Heart right ventricle (tissue), 16 donors: Measurements from ENCODE around the gene TMEM114. TPM values are rescaled to one million over a fixed set of nuclear protein-coding genes. Genes with fewer than 3 reads are reported as not detected.
"Not testable (repeated sequence)": the region's sequence is repeated elsewhere in the genome, so short reads cannot be mapped to it uniquely, and the experiment has no call there.

Source experiments
- ATAC-seq, 8 donors: fragments of 200-7000 bp; cut with Tn5 transposase; one replicate each; pipeline ENCODE4 v1.9.1; 2020; ENCODE audit warnings: mild to moderate bottlenecking in 8 of 8, moderate library complexity in 8 of 8, moderate number of reproducible peaks in 1 of 8
- DNase-seq, 2 donors: peaks; one replicate each; pipeline ENCODE4 v3.0.0-alpha.2; 2020
- H3K27ac ChIP-seq, 10 donors: fragments of 200-600 bp; sonication (generic) in 2 of 10; one replicate each; pipeline versions ENCODE4 v1.5.0 to v1.8.0; 2020 to 2022; ENCODE audit warnings: mild to moderate bottlenecking in 3 of 10
- H3K27me3 ChIP-seq, 7 donors: fragments of 200-600 bp; one replicate each; pipeline ENCODE4 v1.8.0; 2021 to 2022; ENCODE audit warnings: mild to moderate bottlenecking in 2 of 7
- H3K36me3 ChIP-seq, 9 donors: fragments of 200-600 bp; sonication (generic) in 1 of 9; one replicate each; pipeline versions ENCODE4 v1.5.0 to v1.8.0; 2020 to 2022; ENCODE audit warnings: mild to moderate bottlenecking in 2 of 9
- H3K4me1 ChIP-seq, 9 donors: fragments of 200-600 bp; sonication (generic) in 1 of 9; one replicate each; pipeline versions ENCODE4 v1.5.0 to v1.8.0; 2020 to 2022; ENCODE audit warnings: mild to moderate bottlenecking in 4 of 9
- H3K4me3 ChIP-seq, 10 donors: fragments of 200-600 bp; sonication (generic) in 2 of 10; one replicate each; pipeline versions ENCODE4 v1.5.0 to v1.8.0; 2020 to 2022; ENCODE audit warnings: mild to moderate bottlenecking in 7 of 10, moderate library complexity in 2 of 10
- H3K9me3 ChIP-seq, 11 donors: fragments of 200-600 bp in 10 of 11; sonication (generic) in 2 of 11; one replicate each; pipeline versions ENCODE4 v1.5.0 to v1.8.0; 2013 to 2022; ENCODE audit warnings: mild to moderate bottlenecking in 2 of 11, control low read depth in 1 of 11, moderate library complexity in 1 of 11
- CTCF ChIP-seq, 9 donors: fragments of 200-600 bp; sonication (generic) in 2 of 9; IDR thresholded peaks; one replicate each; pipeline versions ENCODE4 v1.5.0 to v1.8.0; 2021 to 2022; ENCODE audit warnings: antibody characterized with exemption in 9 of 9, mild to moderate bottlenecking in 5 of 9, moderate library complexity in 1 of 9
- WGBS, 2 donors: extraction: QIAGEN DNeasy Blood & Tissue Kit; methylation state at CpG; one replicate each; pipeline ENCODE4 v1.1.7; 2013; ENCODE audit warnings: inconsistent platforms in 1 of 2; 5-methylcytosine and 5-hydroxymethylcytosine counted together
- intact Hi-C, 10 donors: fragments of 100-400 bp; cut with DNase I; formaldehyde crosslinking; loops; one replicate each; pipeline versions ENCODE4 v1.11.1 to v1.14.2; 2022
- polyA plus RNA-seq, 2 donors: library from polyadenylated mRNA; stranded (reverse); fragments of 200-250 nt; gene quantifications; one replicate each; pipeline ENCODE4 v1.2.3, GENCODE V29; 2013
- total RNA-seq, 10 donors: library from RNA; stranded (reverse); fragmentation: NEBNext Ultra II Directional in 3 of 10; extraction: Animal tissue kit (Norgen Biotek cat#: 25700) in 3 of 10; gene quantifications; one replicate each; pipeline versions ENCODE4 v1.2.1 to v1.2.4, GENCODE V29; 2021 to 2023
- donor health status: Arrhythmogenic right ventricular cardiomyopathy.
- donor health status: ischemic (EF 13 %, LVEDD 7.1; RV severe dilation, severe dysfunction).
- donor health status: healthy with polysubstance abuse.
- donor health status: DM: no; HTN: yes; CAD: no.
- donor health status: DM: no; HTN: no; CAD: no.
- donor health status: ischemic (EF 25% LVEDD 6.9; RV normal size, moderate dysfunction).
- donor health status: ischemic (EF 25% LVEDD 5.7; RV mildly dilated, moderate dysfunction).
- donor health status: healthy.
- donor health status: DM: yes; HTN: yes; CAD: no.
- donor health status: Ischemic cardiomyopathy.
- donor health status: ischemic (EF 35%, LVEDD 5.7; RV mildly dilated, moderate dysfunction).
- donor health status: nonischemic (EF 11% LVEDD 7.7; RV severe dilation, severe dysfunction).
- donor health status: DM: yes; HTN: yes; CAD: no.
- donor health status: PGD.
- donor health status: ischemic (EF 29% LVEDD 5.4; RV normal size, mild dysfunction).
- donor health status: nonischemic (EF 23%, LVEDD 6.1; RV moderate dilation, normal function).

The TMEM114 gene
- total and polyA plus RNA-seq, 12 donors = 0.34 to 0.37 TPM; not detected in 10

GRCh38 chr16:8572919-8573724, 17.2 kb downstream of the TMEM114 start:
- H3K27me3 ChIP-seq = peaks cover 0 to 52% (median 34%) of the 10 kb centered on the region in 7 donors
- WGBS, 2 donors = 28 to 32% methylated on average over 7 of the region's 7 CpGs

GRCh38 chr16:8572063-8572918, 18.0 kb downstream of the TMEM114 start:
- TF ChIP-seq CTCF (IDR thresholded peaks at IDR 0.05) = no peak
- no peaks in the 10 kb centered on the region for H3K9me3 ChIP-seq
- no peak for ATAC-seq
- H3K27ac ChIP-seq = no peak overlapping the region
- intact Hi-C loops = loop anchor here in 3 of 10 donors (5.0 to 10.0 kb wide), 3 partner anchors 50 to 223 kb away; partner anchors contain the start of genes METTL22 (in 1 of the 3), PMM2 (in 1 of the 3) and TMEM186 (in 1 of the 3)
- WGBS, 2 donors = 75 to 81% methylated on average over 11 of the region's 11 CpGs
- H3K4me1 ChIP-seq = peaks cover 0 to 20% (median 0%) of the 10 kb centered on the region in 9 donors
- H3K36me3 ChIP-seq = no peaks in the 10 kb centered on the region
- peaks cover 0 to 51% (median 28%) of the 10 kb centered on the region in 7 donors for H3K27me3 ChIP-seq
- no peak overlapping the region for H3K4me3 ChIP-seq
- no peak for DNase-seq

More at GRCh38 chr16:8572919-8573724, 17.2 kb downstream of the TMEM114 start:
- Histone ChIP-seq H3K36me3 (no peaks in the 10 kb centered on the region), H3K4me3 (no peak overlapping the region), H3K9me3 (no peaks in the 10 kb centered on the region), H3K27ac (no peak overlapping the region), H3K4me1 (peaks cover 0 to 14% (median 0%) of the 10 kb centered on the region in 9 donors)
- ATAC-seq = peak in 1 of 8 donors; percentile 32
- TF ChIP-seq CTCF (IDR thresholded peaks at IDR 0.05) = peak in 7 of 9 donors; percentile 27 to 55 (median 46)
- intact Hi-C loops = loop anchor here in 3 of 10 donors (5.0 to 10.0 kb wide), 3 partner anchors 49 to 222 kb away; partner anchors contain the start of genes METTL22 (in 1 of the 3), PMM2 (in 1 of the 3) and TMEM186 (in 1 of the 3)
- no peak for DNase-seq

- Histone ChIP-seq H3K9me3 (no peaks in the 10 kb centered on the region), H3K4me1 (peaks cover 0 to 20% (median 0%) of the 10 kb centered on the region in 9 donors), H3K27ac (peak overlapping the region in 4 of 10 donors; percentile 29 to 60 (median 38)), H3K4me3 (no peak overlapping the region), H3K27me3 (peaks cover 0 to 48% (median 26%) of the 10 kb centered on the region in 7 donors), H3K36me3 (no peaks in the 10 kb centered on the region)
- peak in 6 of 8 donors; percentile 49 to 80 (median 72) for ATAC-seq
- WGBS, 2 donors = 18 to 19% methylated on average over 6 of the region's 6 CpGs
- DNase-seq = no peak
- intact Hi-C loops = loop anchor here in 3 of 10 donors (5.0 to 10.0 kb wide), 3 partner anchors 51 to 224 kb away; partner anchors contain the start of genes METTL22 (in 1 of the 3), PMM2 (in 1 of the 3) and TMEM186 (in 1 of the 3)
- no peak for TF ChIP-seq CTCF (IDR thresholded peaks at IDR 0.05)
Measured at GRCh38 chr16:8571061-8571596, 19.2 kb downstream of the TMEM114 start.

- 73 to 78% methylated on average over 12 of the region's 12 CpGs for WGBS, 2 donors
- intact Hi-C loops = loop anchor here in 3 of 10 donors (5.0 to 10.0 kb wide), 3 partner anchors 52 to 224 kb away; partner anchors contain the start of genes METTL22 (in 1 of the 3), PMM2 (in 1 of the 3) and TMEM186 (in 1 of the 3)
Measured at GRCh38 chr16:8570393-8570792, 19.9 kb downstream of the TMEM114 start.

More at GRCh38 chr16:8570393-8570792, 19.9 kb downstream of the TMEM114 start:
- Histone ChIP-seq H3K4me1 (peaks cover 0 to 20% (median 0%) of the 10 kb centered on the region in 9 donors), H3K27ac (peak overlapping the region in 1 of 10 donors; percentile 31), H3K27me3 (peaks cover 0 to 40% (median 19%) of the 10 kb centered on the region in 7 donors)
- H3K4me3 ChIP-seq, H3K9me3 ChIP-seq, DNase-seq, ATAC-seq, H3K36me3 ChIP-seq: not testable (repeated sequence)
